GM21619 (cell line): ENCODE results near the gene SPTLC3.
"Not testable (repeated sequence)": the region's sequence is repeated elsewhere in the genome, so short reads cannot be mapped to it uniquely, and the experiment has no call there.

Experiments
- ATAC-seq: cut with Tn5 transposase; IDR thresholded peaks from one replicate; pipeline ENCODE4 v1.9.1; 2021; ENCODE audit not compliant: unreplicated experiment

The SPTLC3 gene

GRCh38 chr20:13008761-13009681 is at the start of gene SPTLC3:
TSS of gene SPTLC3 (plus strand) at chr20:13008972. CDS start at chr20:13009268, 296 bp downstream.
- peak; percentile 28 for ATAC-seq

- no peak for ATAC-seq
These were observed 47.0 kb upstream of the SPTLC3 start for GRCh38 chr20:12961725-12962124.

GRCh38 chr20:12962895-12963294 is 45.9 kb upstream of the SPTLC3 start:
- ATAC-seq, result no peak

GRCh38 chr20:12963416-12963815 is 45.4 kb upstream of the SPTLC3 start:
- ATAC-seq, result no peak

GRCh38 chr20:12965212-12965869 is 43.4 kb upstream of the SPTLC3 start:
- no peak for ATAC-seq

GRCh38 chr20:12965870-12966251 is 42.9 kb upstream of the SPTLC3 start:
- no peak for ATAC-seq

- no peak for ATAC-seq
These were observed 42.2 kb upstream of the SPTLC3 start for GRCh38 chr20:12966468-12967085.

DNA sequence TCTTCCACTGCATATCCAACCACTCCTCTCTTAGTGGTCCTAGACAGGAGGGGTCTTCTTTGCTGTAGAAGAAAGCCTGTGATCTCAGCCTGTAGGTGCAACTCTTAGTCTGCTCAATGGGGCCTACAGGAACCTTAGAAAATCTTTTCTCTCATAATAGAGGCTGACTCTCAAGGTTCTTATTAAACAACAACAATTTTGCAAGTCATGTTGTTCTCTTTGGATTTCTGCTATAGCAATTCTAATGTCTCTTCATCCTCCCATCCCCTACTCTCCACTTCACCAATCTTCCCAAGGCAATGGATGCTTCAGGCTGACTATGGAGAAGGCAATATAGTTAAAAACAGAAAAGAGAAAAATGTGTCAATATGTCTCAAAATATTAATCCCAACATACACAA is 40.8 kb upstream of the SPTLC3 start:
- no peak for ATAC-seq

GRCh38 chr20:12968472-12968871 is 40.3 kb upstream of the SPTLC3 start:
- no peak for ATAC-seq

DNA sequence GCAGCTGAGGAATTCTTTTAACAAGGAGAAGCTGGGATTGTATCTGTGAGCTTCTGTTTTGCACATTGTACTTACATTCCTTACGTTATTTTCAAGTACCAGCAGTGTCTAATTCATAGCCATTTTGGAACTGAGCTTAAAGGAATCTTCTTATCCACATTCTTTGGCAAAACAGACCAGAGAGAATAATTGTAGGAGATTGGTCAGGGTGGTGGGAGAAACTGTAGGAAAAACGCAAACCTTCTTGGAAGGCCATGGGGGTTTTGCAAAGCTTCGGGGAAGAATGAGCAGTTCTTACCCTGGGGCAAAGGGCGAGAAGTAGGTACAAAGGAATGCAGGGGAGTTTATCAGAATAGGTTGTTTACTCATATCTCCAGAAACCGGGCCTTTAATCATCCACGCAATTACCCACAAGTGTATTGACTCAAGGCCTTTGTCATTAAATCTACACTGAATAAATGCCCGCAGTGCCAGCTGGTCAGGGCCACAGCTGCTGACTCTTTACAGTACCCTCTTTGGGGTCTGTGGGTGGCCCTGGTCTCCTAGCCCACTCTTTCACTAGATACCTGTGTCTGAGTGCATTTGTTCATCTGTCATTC is 39.6 kb upstream of the SPTLC3 start:
- no peak for ATAC-seq

DNA sequence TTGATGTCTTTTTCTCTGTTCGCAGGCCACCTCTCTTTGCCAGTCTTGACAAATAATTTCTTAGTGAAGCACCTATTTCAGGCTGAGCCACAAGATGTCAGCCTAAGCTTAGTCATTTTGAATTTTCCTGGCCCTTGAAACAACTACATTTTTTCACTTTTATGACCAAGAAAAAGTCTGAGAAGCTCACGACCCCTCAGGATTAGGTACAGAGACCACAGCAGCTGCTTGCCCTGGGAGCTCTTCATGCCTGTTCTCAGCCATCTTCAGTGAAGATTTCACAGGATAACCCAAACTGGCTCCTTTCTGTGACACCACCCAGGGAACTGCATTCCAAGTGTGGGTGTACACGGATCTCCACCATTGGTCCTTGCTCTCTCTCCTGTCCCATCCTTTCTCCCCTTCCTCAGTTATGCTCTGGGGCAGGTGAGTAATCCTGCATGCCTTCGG is 38.4 kb upstream of the SPTLC3 start:
- no peak for ATAC-seq

GRCh38 chr20:12975833-12976608 is 32.8 kb upstream of the SPTLC3 start:
- no peak for ATAC-seq

- ATAC-seq, result no peak
These were observed 32.0 kb upstream of the SPTLC3 start for GRCh38 chr20:12976720-12977309.

- no peak for ATAC-seq
These were observed 31.2 kb upstream of the SPTLC3 start for GRCh38 chr20:12977328-12978125.

DNA sequence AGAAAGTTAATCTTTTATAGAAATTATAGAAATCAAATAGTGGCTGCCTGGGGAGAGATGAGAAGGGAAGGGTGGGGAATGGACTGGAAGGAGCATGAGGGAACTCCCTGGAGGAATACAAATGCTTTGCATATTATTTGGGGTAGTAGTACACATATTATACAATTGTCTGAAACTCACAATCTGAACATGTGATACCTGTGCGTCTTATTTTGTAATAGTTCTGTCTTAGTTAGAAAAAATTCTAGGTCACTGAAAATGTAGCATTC is 30.7 kb upstream of the SPTLC3 start:
- ATAC-seq, result no peak

GRCh38 chr20:12978613-12979495 is 29.9 kb upstream of the SPTLC3 start:
- ATAC-seq, result no peak

- not testable (repeated sequence) for ATAC-seq
These were observed 29.1 kb upstream of the SPTLC3 start for GRCh38 chr20:12979713-12980112.

DNA sequence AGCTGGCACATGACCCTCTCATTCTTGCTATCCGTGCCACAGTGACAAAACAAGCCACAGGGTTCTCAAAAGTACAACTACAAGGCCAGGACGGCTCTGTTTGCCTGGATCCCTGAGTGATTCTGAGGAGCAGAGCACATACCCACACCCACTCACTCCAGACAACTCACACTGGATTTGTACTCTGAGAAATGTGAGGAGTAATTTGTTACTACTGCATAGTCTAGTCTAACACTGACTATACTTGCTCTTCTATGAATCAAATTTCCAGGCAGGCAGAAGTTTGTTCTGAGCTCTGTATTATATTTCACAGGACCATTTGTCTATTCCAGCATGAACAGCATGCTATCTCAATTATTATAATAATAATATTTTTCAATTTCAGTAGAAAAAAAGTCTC is 26.7 kb upstream of the SPTLC3 start:
- ATAC-seq, result no peak
